Karpas-422 (cell line): Measurements from ENCODE around the gene WWC2. TPM values are rescaled to one million over a fixed set of nuclear protein-coding genes. Genes with fewer than 3 reads are reported as not detected.

Source experiments
- DNase-seq: peaks from one replicate; pipeline ENCODE4 v3.0.0-alpha.2; 2015
- H2AFZ ChIP-seq: fragments of 200-600 bp; sonication (generic); 2 replicates; pipeline ENCODE4 v1.6.1; 2014; ENCODE audit warnings: antibody characterized with exemption, low read length, mixed read lengths
- H3K27ac ChIP-seq: fragments of 200-600 bp; sonication (generic); 2 replicates; pipeline ENCODE4 v1.5.1; 2014; ENCODE audit warnings: mild to moderate bottlenecking, low read length, moderate library complexity
- H3K27me3 ChIP-seq: fragments of 200-600 bp; sonication (generic); 2 replicates; pipeline ENCODE4 v1.6.1; 2014; ENCODE audit warnings: low read length, mixed read lengths
- H3K36me3 ChIP-seq: fragments of 200-600 bp; sonication (generic); 2 replicates; pipeline ENCODE4 v1.6.1; 2014; ENCODE audit warnings: low read length, mixed read lengths; ENCODE audit not compliant: insufficient read depth
- H3K4me1 ChIP-seq: fragments of 200-600 bp; sonication (generic); 2 replicates; pipeline ENCODE4 v1.6.1; 2014; ENCODE audit warnings: mild to moderate bottlenecking, low read length, mixed read lengths
- H3K4me2 ChIP-seq: fragments of 200-600 bp; sonication (generic); 2 replicates; pipeline ENCODE4 v1.6.1; 2014; ENCODE audit warnings: low read length, low read depth, mild to moderate bottlenecking; ENCODE audit not compliant: poor library complexity, severe bottlenecking
- H3K4me3 ChIP-seq: fragments of 200-600 bp; sonication (generic); 2 replicates; pipeline ENCODE4 v1.5.1; 2014; ENCODE audit warnings: mild to moderate bottlenecking, antibody characterized with exemption, low read length, mixed read lengths
- H3K79me2 ChIP-seq: fragments of 200-600 bp; sonication (generic); 2 replicates; pipeline ENCODE4 v1.6.1; 2014; ENCODE audit warnings: mild to moderate bottlenecking, low read length, mixed read lengths
- H3K9ac ChIP-seq: fragments of 200-600 bp; sonication (generic); 2 replicates; pipeline ENCODE4 v1.6.0; 2014; ENCODE audit warnings: low read length
- H3K9me2 ChIP-seq: fragments of 200-600 bp; sonication (generic), shearing (Covaris generic); replicated peaks from 2 replicates; pipeline ENCODE4 v1.6.0; 2014; ENCODE audit warnings: mild to moderate bottlenecking, low read length, moderate library complexity; ENCODE audit not compliant: insufficient read depth
- H3K9me3 ChIP-seq: fragments of 300-700, 200-600 bp; sonication (generic); 2 replicates; pipeline ENCODE4 v1.6.1; 2014; ENCODE audit warnings: low read length, mixed read lengths
- H4K20me1 ChIP-seq: fragments of 200-600 bp; sonication (generic); 2 replicates; pipeline ENCODE4 v1.6.1; 2014; ENCODE audit warnings: mild to moderate bottlenecking, antibody characterized with exemption, low read length, low read depth; ENCODE audit not compliant: insufficient read depth
- total RNA-seq: library from RNA; depleted of rRNA; stranded (reverse); fragments of >200 nt; shearing (Covaris generic); gene quantifications from 2 replicates; pipeline ENCODE4 v1.2.3, GENCODE V29; 2014; ENCODE audit warnings: low replicate concordance

WWC2 gene
- total RNA-seq, 1 experiment from 2014 or later: not detected

GRCh38 chr4:183097231-183098018 lies 1.6 kb upstream of the WWC2 start:
- Histone ChIP-seq H3K9me2 (no peaks in the 10 kb centered on the region), H4K20me1 (no peaks in the 10 kb centered on the region), H3K79me2 (no peaks in the 10 kb centered on the region), H3K27me3 (no peaks in the 10 kb centered on the region), H3K4me2 (no peak overlapping the region), H3K4me1 (no peaks in the 10 kb centered on the region), H3K4me3 (no peak overlapping the region), H3K36me3 (no peaks in the 10 kb centered on the region), H3K27ac (no peak overlapping the region), H3K9me3 (no peaks in the 10 kb centered on the region), H2AFZ (no peak overlapping the region), H3K9ac (no peak overlapping the region)
- DNase-seq: no peak

DNA sequence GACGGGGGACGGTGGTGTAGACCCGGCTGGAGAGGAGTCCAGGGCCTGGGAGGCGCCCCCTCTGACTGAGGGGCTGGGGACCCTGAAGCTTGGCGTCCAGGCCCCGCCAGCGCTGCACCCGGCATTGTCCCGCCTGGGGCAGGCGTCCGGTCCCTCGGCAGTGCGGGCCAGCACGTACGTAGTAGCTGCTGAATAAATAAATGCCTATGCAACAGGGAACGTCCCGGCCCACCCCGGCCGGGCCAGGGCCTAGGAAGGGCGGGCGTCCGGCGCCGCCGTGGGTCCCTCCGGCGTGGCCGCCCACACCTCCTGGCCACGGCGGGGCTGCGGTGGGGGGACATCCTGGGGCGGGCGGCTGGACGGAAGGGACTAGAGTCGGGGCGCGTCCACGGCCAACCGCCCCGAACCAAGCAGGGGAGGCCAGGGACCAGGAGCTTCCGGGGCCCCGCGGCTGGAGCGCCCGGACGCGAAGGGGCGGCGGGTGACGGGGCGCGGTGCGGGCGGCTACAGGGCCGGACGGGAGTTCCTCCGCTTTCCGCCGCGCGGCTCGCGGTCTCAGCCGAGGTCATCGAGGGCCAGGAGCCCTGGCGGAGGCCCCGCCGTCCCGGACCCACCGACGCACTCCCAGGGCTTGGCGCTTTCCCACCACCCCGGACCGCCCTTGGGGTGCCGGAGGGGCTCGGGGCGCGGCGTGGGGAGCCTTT lies 886 bp upstream of the WWC2 start:
- Histone ChIP-seq H3K79me2 (no peaks in the 10 kb centered on the region), H3K9me3 (no peaks in the 10 kb centered on the region), H4K20me1 (no peaks in the 10 kb centered on the region), H3K27me3 (no peaks in the 10 kb centered on the region), H2AFZ (no peak overlapping the region), H3K27ac (no peak overlapping the region), H3K4me3 (no peak overlapping the region), H3K36me3 (no peaks in the 10 kb centered on the region), H3K4me2 (no peak overlapping the region), H3K9ac (no peak overlapping the region), H3K9me2 (no peaks in the 10 kb centered on the region), H3K4me1 (no peaks in the 10 kb centered on the region)
- DNase-seq: no peak

GRCh38 chr4:183099537-183100297 lies 660 bp downstream of the WWC2 start:
- Histone ChIP-seq H3K4me1 (no peaks in the 10 kb centered on the region), H3K9me3 (no peaks in the 10 kb centered on the region), H3K9me2 (no peaks in the 10 kb centered on the region), H3K79me2 (no peaks in the 10 kb centered on the region), H3K4me3 (no peak overlapping the region), H3K4me2 (no peak overlapping the region), H3K27me3 (no peaks in the 10 kb centered on the region), H4K20me1 (no peaks in the 10 kb centered on the region), H2AFZ (no peak overlapping the region), H3K27ac (no peak overlapping the region), H3K36me3 (no peaks in the 10 kb centered on the region), H3K9ac (no peak overlapping the region)
- DNase-seq: no peak

GRCh38 chr4:183100298-183100599 lies 1.2 kb downstream of the WWC2 start:
- Histone ChIP-seq H3K4me2 (no peak overlapping the region), H3K4me1 (no peaks in the 10 kb centered on the region), H3K79me2 (no peaks in the 10 kb centered on the region), H3K9me2 (no peaks in the 10 kb centered on the region), H3K27me3 (no peaks in the 10 kb centered on the region), H3K36me3 (no peaks in the 10 kb centered on the region), H3K4me3 (no peak overlapping the region), H2AFZ (no peak overlapping the region), H3K27ac (no peak overlapping the region), H3K9me3 (no peaks in the 10 kb centered on the region), H3K9ac (no peak overlapping the region), H4K20me1 (no peaks in the 10 kb centered on the region)
- DNase-seq: no peak

DNA sequence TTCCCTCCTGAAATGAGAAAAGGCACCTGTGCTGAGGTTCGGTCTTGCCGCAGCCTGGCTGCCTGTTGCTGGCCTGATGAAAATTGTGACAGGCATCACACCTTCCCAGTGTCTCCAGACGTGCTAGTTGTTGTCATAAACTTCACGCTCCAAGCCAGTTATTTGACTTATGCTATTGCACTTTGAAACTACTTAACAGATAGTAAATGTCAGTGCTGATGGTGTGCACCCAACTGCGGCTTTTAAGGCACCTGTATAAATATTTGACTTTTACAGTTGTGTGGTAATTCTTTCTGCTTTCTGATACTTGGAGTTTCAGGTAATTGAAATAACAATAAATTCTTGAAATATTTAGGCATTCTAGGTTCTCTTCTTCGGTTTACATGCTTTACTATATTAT lies 1.8 kb downstream of the WWC2 start:
- Histone ChIP-seq H3K4me1 (no peaks in the 10 kb centered on the region), H3K27me3 (no peaks in the 10 kb centered on the region), H4K20me1 (no peaks in the 10 kb centered on the region), H3K27ac (no peak overlapping the region), H3K9ac (no peak overlapping the region), H3K79me2 (no peaks in the 10 kb centered on the region), H3K9me3 (no peaks in the 10 kb centered on the region), H3K4me3 (no peak overlapping the region), H3K4me2 (no peak overlapping the region), H3K9me2 (no peaks in the 10 kb centered on the region), H3K36me3 (no peaks in the 10 kb centered on the region), H2AFZ (no peak overlapping the region)
- DNase-seq: no peak

GRCh38 chr4:183101956-183102480 lies 3.0 kb downstream of the WWC2 start:
- Histone ChIP-seq H3K4me1 (no peaks in the 10 kb centered on the region), H3K9ac (no peak overlapping the region), H3K9me2 (no peaks in the 10 kb centered on the region), H2AFZ (no peak overlapping the region), H3K4me2 (no peak overlapping the region), H3K4me3 (no peak overlapping the region), H4K20me1 (no peaks in the 10 kb centered on the region), H3K27me3 (no peaks in the 10 kb centered on the region), H3K9me3 (no peaks in the 10 kb centered on the region), H3K79me2 (no peaks in the 10 kb centered on the region), H3K27ac (no peak overlapping the region), H3K36me3 (no peaks in the 10 kb centered on the region)
- DNase-seq: no peak

DNA sequence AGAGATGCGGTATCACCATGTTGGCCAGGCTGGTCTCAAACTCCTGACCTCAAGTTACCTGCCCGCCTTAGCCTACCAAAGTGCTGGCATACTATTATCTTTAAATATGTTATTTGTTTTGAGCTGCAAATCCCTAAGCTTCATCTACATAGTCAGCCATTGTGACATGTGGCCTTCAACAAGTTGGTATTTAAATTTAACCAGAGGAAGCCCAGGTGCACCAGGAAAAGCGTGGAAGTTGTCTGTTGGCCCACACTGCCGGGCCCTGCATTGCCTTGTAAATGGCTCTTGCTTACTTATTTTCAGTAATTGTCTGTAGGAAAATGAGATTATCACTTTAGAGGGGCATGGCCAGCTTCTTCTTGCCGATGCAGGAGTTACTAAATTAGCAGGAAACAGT lies 6.0 kb downstream of the WWC2 start:
- Histone ChIP-seq H3K4me3 (no peak overlapping the region), H3K9ac (no peak overlapping the region), H3K27ac (no peak overlapping the region), H3K9me2 (no peaks in the 10 kb centered on the region), H3K79me2 (no peaks in the 10 kb centered on the region), H3K4me2 (no peak overlapping the region), H4K20me1 (no peaks in the 10 kb centered on the region), H3K4me1 (no peaks in the 10 kb centered on the region), H3K36me3 (no peaks in the 10 kb centered on the region), H3K9me3 (no peaks in the 10 kb centered on the region), H2AFZ (no peak overlapping the region), H3K27me3 (no peaks in the 10 kb centered on the region)
- no peak for DNase-seq

DNA sequence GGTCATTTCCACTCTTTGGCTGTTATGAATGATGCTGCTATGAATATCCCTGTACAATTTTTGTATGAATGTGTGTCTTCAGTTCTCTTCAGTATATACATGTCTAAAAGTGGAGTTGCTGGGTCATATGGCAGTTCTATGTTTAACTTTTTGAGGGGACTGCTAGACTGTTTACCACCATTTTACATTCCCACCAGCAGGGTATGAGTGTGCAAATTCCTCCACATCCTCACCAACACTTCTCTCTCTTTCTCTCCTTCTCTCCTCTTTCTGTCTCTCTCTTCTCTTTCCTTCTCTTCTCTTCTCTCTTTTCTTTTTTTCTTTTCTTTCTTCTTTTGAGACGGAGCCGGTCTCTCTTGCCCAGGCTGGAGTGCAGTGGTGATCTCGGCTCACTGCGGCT lies 7.8 kb downstream of the WWC2 start:
- no peaks in the 10 kb centered on the region for H4K20me1 ChIP-seq

More for the DNA sequence above, 7.8 kb downstream of the WWC2 start:
- no peak overlapping the region for H2AFZ ChIP-seq
- H3K9ac ChIP-seq: no peak overlapping the region
- H3K9me3 ChIP-seq: no peaks in the 10 kb centered on the region
- no peak for DNase-seq
- H3K4me3 ChIP-seq: no peak overlapping the region
- no peak overlapping the region for H3K27ac ChIP-seq
- no peaks in the 10 kb centered on the region for H3K27me3 ChIP-seq
- H3K9me2 ChIP-seq: no peaks in the 10 kb centered on the region
- no peaks in the 10 kb centered on the region for H3K4me1 ChIP-seq
- H3K36me3 ChIP-seq: no peaks in the 10 kb centered on the region
- H3K79me2 ChIP-seq: no peaks in the 10 kb centered on the region
- H3K4me2 ChIP-seq: no peak overlapping the region
